ENCODE measurements around the gene DHCR7.

DHCR7 gene

DNA sequence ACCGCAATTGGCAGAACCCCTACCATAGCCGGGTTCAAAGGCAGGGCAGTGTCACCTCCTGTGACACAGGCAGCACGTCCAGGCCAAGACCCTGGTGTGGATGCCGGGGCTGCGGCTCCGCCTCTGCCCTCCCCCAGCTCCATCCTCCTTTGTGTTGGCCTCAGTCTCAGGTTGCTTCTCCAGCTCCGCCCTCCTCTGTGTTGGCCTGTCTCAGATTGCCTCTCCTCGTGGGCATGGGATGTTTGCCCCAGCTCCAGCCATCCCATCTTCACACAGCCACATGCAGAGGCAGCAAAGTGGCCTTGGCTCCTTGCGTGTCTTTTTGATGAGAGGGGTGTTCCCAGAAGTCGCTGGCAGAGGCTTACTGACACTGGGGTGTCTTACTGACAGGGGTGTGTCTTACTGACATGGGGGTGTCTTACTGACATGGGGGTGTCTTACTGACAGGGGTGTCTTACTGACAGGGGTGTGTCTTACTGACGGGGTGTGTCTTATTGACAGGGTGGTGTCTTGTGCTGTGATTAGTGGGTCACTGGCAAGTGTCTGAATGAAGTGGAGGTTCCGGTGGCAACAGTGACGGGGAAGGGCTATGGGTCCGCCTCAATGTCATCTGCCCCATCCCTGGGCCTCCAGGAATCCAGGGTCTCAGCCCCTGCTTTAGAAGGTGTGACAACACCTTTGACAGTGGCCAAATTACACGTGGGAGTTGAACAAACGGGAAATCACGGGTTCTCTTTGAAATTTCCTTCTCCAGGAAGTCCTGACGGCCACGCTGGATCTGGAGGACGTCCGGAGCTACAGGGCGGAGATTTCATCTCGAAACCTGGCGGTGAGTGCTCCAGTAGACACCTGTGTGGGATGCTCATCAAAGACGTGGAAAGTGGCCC is 29.7 kb upstream of the DHCR7 start:
- DNase-seq (ENCODE audit: low spot score) = no peak

DNA sequence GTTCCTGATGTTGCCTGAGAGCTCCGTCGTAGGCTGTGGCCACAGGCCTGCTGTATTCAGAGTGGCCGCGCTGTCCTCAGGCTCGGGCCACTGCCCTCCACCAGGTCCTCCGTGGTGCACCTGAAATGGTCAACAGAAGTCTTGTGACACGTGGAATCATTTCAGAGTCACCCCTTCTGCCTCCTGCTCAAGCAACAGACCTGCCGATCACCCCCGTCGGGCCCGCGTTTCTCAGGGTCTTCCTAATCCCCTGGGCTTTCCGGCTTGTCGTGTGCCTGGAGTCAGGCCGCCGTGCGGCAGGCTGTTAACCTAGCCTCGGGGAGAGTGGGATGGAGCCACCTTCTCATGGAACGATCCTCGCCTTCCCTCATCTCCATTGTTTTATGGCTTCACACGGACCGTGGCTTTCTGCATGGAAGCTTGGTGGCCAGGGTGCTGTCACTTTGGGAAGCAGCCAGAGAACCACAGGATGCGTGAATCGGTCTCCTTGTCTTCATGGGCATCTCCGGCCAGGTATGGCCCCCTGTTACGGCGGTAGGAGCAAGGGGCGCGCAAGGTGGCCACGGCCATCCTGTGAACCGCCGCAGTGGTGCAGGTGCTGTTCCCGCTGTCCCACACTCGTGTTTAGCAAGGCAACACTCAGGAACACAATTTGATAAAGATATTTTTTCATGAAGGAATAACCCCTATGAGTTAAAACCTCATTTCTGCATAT is 28.9 kb upstream of the DHCR7 start:
- DNase-seq (ENCODE audit: low spot score) = no peak

DNA sequence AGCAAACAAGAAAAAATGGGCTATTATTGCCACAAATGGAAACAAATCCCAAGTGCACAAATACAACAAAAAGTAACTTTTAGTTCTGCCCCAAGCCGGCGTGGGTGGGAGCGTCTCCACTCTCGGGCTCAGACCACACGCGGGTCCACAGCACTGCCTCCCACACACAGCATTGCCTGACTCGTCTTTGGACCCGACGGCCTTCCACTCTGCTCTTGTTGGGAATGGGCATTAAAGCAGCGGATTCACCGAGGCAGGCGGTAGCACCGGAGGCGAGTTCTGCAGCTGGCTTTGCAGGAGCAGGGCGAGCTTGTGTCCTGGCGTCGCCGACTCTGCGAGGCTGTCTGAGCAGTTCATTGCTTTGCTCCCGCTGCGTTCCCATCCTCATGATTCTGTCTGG is 27.8 kb upstream of the DHCR7 start:
- DNase-seq (ENCODE audit: low spot score) = no peak

DNA sequence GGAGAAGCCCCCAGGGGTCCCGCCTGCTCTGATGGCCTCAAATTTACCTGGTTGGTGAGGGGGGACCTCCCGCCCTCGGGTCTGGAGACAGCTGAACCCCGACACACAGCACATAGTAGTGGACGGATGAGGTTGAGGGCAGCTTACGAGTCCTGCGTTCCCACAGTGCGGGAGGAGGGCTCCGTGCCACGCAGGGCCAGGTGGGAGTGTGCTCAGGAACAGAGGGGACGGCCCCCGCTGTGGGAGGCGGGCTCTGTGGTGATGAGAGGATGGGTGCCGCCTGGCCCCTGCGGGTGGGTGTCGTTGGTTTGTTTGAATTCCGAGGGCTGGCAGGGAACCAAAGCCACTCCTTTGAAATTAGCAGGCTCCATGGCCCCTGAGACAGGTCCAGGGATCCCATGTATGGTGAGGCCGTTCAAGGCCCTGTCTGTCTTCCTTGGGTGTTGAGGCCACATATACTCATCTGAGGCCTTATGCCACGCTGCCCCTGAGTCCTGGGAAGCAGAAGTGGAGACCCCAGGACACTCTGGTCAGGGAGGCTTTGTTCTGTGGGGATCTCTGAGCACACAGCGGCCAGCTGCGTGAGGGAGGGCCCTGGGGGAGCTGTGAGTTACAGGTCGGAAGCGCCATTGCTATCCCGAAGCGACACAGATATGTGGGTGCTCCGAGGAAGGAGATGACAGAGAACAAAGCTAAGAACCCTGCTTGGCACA is 26.7 kb upstream of the DHCR7 start:
- DNase-seq (ENCODE audit: low spot score) = no peak

DNA sequence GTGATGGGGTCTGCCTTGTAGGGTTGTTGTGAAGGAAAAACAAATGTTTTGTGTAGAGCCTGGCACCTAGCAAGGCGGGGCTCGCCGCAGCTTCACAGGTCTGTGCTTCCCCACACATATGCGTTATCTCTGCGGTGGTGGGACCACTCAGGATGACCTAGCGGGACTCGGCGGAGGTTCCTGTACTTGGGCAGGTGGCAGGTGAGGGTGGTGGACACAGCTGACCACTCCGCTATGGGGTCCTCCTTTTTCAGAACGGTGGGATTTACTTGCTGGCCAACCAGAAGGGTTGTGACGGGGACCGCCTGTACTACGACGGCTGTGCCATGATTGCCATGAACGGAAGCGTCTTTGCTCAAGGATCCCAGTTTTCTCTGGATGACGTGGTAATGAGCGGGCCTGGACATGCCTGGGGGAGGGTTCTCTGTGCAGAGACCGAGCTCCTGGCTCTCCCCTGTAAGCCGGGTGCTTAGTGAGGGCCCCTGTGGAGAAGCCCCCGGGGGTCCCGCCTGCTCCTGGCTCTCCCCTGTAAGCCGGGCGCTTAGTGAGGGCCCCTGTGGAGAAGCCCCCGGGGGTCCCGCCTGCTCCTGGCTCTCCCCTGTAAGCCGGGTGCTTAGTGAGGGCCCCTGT is 26.1 kb upstream of the DHCR7 start:
- no peak for DNase-seq (ENCODE audit: low spot score)

DNA sequence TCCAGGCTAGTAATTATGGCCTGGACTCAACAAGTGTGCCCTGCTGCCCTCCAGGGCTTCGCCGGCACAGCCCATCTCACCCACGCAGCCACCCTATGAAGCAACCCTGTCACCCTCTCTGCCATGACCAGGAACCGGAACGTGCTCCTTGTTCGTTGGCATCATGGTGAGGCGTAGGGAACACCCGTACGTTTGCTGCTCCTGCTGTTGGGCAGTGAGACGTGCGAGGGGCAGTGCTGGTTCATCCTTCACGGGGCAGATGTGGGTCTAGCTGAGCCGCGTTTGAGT is 25.5 kb upstream of the DHCR7 start:
- no peak for DNase-seq (ENCODE audit: low spot score)

DNA sequence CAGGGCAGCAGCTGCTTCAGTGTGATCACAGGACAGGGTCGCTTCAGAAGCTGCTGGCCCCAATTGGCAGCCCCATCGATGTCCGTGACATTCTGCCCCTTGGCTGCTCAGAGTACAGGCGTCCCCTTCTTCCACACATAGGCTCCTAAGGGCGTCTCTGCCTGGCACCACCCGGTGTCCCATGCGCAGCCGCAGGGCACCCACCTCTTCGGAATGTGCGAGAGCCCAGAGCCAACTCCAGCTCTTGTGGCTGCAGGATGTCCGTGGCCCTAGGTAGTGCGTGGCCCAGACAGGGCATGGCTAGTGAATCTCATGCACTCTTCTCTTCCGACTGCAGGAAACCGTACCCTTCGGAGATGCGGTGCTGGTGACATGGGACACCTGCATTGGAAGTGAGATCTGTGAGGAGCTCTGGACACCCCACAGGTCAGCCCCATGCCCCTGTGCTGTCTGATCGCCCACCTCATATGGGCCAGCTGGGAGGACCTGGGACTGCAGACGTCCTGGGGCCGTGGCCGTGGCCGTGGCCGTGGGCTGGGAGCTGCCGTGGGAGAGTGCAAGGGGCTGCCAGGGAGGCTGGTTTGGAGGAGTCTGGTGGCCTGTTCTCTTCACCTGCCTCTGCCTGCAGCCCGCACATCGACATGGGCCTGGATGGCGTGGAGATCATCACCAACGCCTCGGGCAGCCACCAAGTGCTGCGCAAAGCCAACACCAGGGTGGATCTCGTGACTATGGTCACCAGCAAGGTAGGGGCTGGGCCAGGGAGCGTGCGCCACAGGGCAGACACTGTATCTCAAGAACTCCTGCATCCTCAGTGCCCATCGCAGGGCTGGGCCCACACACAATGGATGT is 25.0 kb upstream of the DHCR7 start:
- DNase-seq (ENCODE audit: low spot score) = no peak

DNA sequence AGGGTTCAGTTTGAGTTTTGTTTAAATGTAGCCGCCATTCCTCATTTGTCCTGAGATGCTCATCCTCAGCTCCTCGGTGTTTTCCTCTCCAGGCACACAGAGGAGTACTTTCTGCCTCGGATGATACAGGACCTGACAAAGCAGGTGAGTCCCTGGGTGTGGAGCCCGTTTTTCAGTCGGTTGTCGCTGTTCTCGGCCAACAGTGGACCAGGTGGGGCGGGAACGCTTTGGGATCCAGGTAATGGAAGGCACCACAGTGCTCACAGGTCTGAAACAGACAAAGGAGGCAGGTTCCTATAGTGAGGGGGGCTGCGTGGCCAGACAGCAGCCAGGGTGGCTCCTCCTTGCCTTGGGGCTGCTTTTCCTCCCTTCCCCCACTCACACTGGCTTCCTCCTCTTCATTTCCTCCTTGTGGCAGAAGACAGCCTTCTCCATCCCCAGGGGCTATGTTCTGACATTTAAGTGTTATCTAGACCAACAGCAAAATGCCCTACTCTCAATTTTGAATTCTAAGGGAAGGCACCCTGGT is 24.2 kb upstream of the DHCR7 start:
- no peak for DNase-seq (ENCODE audit: low spot score)

DNA sequence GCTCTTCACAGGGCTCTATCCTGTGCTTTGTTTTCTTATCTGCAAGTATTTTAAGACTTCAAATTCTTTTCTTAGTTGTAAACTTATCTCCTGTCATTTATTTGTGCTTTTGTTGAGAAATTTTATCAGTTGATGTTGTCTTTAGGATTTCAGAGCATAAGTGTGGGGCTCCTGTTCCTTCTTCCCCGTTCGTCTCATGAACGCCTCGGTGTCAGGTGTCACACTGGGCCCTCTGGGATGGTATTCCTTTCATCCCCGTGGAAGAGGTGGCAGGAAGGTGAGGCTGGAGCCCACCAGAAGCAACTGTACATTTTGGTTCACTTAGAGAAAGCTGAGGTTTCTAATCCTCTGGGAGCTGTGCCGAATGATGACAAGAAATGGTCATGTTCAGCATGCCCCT is 22.8 kb upstream of the DHCR7 start:
- DNase-seq (ENCODE audit: low spot score) = no peak

DNA sequence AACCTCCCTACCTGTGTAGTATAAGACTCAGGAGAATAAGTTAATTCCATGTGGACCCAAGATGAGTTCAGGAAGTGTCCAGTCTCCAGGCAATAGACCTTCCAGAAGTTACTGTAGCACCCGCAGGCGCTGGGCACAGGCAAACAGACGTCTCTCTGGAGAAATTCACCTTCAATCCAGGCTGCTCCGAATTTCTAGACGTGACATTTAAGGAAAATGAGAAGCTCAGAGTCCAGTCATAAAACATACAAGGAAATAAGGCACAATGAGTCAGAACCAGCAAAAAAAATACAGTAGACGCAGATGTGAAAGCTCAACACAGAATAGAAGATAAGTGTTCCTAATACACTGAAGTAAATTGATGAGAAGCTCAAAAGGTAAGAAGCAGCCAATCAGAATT is 19.0 kb upstream of the DHCR7 start:
- no peak for DNase-seq (ENCODE audit: low spot score)

DNA sequence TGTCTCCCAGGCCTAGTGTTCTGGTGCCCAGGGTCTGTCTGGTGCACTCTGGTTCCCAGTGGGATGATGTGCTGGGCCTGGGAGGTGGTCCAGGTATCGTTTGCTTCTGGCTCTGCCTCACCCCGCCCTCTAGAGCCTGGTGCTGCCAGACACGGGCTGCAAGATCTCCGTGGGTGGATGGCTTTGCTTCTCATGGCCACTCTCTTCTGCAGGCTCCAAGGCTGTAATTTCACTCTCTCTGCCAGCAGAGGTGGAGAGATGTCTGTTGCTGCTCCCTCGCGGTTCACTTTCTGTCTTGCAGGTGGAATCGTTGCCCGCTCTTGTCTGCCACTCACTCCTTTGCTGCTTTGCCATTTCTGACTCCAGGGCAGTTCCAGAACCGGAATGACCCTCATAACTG is 18.2 kb upstream of the DHCR7 start:
- DNase-seq (ENCODE audit: low spot score) = no peak

DNA sequence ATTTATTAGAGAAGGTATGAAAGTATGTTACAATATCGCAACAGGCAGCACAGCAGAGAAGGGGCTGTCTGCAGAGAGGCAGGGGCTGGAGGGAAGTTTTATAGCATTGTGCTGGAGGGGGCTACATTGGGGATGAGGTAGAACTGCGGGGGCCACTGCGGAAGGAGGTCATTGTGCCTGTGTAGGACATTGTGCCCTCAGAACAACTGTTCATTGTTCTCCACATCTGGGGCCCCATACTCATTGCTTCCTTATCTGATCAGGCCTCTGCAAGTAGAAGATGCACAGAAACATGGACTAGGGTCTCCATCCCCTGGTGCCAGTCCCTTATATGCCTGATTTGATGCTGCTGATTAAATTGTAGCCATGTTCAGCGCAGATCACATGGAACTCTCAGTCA is 16.9 kb upstream of the DHCR7 start:
- no peak for DNase-seq (ENCODE audit: low spot score)

DNA sequence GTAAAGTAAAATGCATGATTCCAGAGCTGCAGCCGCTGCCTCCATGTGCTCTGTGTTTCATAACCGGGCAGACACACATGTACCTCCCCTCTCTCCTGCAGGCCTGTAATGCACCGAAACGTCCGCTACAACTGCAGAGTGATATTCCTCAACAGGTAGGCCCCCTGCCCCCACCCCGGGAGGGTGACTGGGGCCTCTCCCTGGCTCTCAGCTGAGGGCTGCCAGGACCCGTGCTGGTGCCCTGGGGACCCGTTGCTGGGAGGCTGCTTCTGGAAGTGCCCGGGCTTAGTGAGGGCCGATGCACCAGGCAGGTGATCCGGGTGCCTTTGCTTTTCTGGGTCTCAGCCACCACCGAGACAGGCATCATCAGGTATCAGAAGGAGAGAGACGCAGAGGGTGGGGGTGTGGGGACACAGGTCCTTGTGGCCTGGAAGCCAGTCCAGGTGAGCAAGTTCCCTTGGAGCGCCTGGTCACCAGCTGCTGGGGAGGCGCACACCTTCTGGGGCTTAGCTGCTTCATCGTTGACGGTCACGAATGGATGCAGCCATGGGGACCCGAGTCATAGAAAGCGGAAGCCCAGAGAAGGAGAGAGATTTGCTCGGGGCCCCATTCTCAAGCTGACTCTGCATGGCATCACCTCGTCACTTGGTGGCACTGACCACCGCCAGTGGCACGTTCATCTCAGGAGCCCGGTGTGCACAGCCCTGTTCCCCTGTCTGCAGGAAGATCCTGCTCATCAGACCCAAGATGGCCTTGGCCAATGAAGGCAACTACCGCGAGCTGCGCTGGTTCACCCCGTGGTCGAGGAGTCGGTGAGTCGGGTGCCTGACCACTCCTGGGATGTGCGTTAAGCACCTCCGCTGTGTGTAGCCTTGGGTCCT is 15.4 kb upstream of the DHCR7 start:
- no peak for DNase-seq (ENCODE audit: low spot score)

DNA sequence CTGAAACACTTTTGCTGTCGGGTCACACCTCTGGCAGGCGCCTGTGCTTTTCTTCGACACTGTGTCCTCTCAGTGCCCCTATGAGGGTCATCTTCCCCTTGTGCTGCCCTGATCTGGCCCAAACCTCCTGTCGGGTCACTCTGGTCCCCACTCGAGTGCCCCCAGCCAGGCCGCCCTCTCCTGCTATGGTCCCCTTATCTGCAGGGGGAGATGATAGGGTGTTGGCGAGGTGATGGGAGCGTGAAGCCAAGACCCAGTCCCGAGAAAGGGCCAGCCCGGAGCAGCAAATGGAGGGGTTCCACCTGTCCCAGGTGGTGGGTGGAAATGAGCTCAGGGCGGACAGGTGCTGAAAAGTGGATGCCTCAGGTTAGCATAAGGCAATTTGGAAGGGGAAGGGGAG is 14.5 kb upstream of the DHCR7 start:
- DNase-seq (ENCODE audit: low spot score) = no peak

DNA sequence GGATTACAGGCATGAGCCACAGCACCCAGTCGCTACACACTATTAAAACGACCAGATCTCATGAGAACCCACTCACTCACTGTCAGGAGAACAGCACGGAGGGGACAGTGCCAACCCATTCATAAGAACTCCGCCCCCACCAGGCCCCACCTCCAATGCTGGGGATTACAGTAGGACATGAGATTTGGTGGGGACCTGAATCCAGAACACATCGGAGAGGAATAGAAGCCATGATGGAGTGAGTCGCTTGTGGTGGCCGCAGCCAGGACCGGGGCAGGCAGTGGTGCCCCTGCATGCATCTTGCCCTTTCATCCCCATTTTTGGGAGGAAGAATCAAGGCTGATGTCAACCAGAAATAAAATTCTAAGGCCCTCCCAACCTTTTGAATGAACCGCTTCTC is 13.5 kb upstream of the DHCR7 start:
- DNase-seq (ENCODE audit: low spot score) = no peak

DNA sequence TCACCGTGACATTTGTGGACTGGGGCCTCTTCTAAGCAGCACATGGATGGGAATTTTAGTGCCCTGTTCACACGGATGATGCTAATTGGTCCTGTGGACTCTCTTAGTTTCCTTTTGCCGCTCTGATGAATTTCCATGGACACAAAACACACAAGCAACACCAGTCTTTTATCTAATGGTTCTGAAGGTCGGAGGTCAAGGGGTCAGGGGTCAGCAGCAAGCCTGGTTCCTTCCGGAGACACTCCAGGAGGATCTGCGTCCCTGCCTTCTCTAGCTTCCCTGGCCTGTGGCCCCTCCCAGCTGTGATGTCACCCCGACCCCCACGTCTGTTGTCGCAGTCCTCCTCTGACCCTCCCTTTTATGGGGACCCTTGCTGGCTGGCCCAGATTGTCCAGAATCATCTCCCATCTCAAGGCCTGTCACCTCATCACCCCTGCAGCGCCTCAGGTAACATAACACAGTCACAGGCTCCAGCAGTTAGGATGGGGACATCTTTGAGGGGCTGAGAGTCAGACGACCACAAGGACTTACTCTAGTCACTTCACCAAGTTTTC is 11.7 kb upstream of the DHCR7 start:
- no peak for DNase-seq (ENCODE audit: low spot score)

DNA sequence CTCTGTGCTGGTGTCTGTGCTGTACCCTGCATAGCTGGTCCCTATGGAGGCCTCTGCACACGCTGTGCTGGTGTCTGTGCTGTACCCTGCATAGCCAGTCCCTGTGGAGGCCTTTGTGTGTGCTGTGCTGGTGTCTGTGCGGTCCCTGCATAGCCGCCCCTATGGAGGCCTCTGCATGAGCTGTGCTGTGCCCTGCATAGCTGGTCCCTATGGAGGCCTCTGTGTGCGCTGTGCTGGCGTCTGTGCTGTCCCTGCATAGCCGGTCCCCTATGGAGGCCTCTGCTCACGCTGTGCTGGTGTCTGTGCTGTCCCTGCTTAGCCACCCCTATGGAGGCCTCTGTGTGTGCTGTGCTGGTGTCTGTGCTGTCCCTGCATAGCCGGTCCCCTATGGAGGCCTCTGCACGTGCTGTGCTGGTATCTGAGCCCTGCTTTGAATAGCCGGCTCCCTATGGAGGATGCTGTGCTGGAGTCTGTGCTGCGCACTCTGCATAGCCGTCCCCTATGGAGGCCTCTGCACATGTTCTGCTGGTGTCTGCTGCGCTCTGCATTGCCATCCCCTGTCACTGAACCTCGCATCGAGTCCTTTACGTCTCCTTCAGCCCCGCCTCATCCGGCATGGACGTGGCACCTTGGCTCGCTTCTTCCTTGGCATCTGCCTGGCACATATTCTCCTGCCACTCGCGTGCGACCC is 11.0 kb upstream of the DHCR7 start:
- no peak for DNase-seq (ENCODE audit: low spot score)

DNA sequence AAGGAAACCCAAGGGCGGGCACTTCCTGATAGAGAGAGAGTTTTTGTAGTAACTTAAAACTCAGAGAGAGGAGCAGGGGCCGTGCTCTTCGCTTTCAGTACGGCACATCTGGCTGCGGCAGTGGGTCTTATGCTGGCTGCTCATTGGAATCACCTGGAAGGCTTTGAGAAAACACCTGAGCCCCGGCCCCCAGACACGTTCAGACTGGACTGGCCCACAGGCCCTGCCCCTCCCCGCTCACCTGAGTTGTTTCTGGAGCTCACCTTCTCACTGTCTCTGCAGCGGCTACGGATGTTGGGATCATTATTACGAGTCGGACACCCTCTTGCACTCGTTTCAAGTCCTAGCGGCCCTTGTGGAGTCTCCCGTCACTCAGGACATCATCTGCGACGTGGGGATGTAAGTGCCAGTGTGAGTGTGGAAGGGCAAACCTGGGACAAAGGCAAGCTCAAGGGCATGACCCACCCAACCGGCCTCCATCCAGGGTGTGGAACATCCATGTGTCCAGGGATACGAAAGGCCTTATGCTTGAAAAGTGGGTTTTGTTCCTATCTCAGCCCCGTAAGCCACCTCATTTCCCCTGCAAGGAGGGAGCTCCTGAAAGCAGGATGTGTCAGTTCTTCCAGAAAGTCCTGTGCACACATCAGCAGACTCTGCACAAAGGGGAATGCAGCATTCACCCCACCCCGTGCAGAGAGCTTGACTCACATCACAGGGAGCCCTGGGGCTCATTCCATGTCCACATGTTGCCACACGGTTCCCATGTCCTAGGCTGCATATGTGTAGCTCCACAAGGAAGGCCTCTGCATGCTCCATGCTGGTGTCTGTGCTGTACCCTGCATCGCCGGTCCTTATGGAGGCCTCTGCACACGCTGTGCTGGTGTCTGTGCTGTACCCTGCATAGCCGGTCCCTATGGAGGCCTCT is 10.2 kb upstream of the DHCR7 start:
- no peak for DNase-seq (ENCODE audit: low spot score)

DNA sequence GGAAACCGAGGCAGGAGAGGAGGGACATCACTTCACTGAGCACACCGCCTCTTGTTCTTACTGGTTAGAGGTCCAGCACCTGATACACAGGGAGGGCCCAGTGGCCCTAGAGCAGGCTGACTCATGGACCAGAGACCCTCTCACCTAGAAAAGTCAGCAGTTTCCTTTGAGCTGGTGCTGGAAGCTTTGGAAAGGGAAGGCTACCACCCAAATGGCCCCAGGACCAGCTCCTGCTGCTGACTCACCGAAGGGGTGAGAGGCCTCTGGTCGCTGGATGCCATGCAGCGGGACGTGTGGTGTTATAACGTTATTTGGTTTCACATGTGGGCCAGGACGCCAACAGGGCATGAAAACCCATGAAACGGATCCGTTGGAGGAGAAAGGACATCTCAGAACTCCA is 8.6 kb upstream of the DHCR7 start:
- DNase-seq (ENCODE audit: low spot score) = no peak

Measured in NAMALWA (cell line).